NCI-H1930 (cell line): ENCODE results near the gene CCDC30.
"Not testable (repeated sequence)": the region's sequence is repeated elsewhere in the genome, so short reads cannot be mapped to it uniquely, and the experiment has no call there.

Source experiments
- DNase-seq, 2 experiments: peaks; one replicate each; lab custom pipeline; 2025; lab: John Stamatoyannopoulos, UW

The CCDC30 gene

GRCh38 chr1:42529724-42530181 is 66.7 kb downstream of the CCDC30 start:
- no peak for DNase-seq

DNA sequence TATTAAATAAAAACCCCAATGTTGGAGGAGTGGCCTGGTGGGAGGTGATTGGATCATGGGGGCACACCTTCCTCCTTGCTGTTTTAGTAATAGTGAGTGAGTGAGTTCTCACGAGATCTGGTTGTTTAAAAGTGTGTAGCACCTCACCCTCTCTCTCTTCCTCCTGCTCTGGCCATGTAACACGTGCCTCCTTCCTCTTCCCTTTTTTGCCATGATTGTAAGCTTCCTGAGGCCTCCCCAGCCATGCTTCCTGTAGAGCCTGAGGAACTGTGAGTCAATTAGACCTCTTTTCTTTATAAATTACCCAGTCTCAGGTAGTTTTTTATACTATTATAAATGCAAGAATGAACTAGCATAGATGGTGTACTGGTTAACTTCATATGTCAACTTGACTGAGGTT is 68.0 kb downstream of the CCDC30 start:
- no peak for DNase-seq

GRCh38 chr1:42533101-42533863 is 70.2 kb downstream of the CCDC30 start:
- DNase-seq: no peak

DNA sequence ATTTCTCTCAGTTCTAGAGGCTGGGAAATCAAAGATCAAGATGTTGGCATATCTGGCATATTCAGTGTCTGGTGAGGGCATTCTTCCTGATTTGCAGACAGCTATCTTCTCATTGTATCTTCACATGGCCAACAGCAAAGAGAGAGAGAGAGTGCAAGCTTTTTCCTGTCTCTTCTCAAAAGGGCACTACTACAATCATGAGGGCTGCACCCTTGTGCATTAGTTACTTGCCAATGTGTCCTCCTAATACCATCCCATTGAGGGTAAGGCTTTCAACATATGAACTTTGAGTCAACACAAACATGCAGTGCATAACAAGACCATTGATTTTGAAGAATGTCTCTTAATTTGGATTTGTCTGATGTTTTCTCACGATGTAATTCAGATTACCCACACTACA is 78.0 kb downstream of the CCDC30 start:
- no peak for DNase-seq

DNA sequence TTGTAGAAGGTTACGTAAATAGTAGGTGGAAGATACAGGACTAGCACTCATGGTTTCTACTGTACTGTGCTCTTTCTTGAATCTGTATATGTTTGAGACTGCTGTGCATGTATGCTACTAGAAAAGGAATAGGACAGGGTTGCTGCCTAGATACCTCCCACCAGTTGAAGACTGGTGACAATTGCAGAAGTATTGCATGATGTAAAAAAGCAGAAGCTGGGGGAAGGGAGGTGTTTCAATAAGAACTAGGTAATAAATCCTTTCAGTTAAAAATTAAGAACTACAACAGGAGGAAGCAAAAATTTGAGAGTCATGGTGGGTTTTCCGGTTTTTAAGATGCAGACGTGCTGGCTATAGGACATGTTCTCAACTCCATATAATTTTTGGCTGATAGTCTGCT is 88.1 kb downstream of the CCDC30 start:
- DNase-seq: no peak

GRCh38 chr1:42551590-42551989 is 88.5 kb downstream of the CCDC30 start:
- no peak for DNase-seq

- DNase-seq: no peak
Observed at GRCh38 chr1:42552636-42553035, 89.5 kb downstream of the CCDC30 start.

- no peak for DNase-seq
Observed at GRCh38 chr1:42557230-42557851, 94.3 kb downstream of the CCDC30 start.

DNA sequence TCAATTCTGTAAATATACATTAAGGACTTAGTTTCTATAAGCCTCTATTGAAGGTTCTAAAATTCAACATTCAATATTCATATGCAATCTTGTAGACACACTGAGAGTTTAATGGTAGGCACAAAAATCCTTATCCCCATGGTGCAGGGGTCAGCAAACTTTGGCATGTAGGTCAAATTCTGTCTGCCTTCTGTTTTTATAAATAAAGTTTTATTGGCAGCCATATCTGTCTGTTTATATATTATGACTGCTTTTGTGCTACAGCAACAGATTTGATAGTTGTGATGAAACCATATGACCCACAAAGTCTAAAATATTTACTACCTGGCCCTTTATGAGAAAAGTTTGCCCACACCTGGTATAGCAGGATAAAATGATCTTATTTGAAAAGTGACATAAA is 104.0 kb downstream of the CCDC30 start:
- no peak for DNase-seq

- DNase-seq: no peak
Observed at GRCh38 chr1:42576935-42577334, 113.8 kb downstream of the CCDC30 start.

GRCh38 chr1:42586016-42586415 is 122.9 kb downstream of the CCDC30 start:
- no peak for DNase-seq

DNA sequence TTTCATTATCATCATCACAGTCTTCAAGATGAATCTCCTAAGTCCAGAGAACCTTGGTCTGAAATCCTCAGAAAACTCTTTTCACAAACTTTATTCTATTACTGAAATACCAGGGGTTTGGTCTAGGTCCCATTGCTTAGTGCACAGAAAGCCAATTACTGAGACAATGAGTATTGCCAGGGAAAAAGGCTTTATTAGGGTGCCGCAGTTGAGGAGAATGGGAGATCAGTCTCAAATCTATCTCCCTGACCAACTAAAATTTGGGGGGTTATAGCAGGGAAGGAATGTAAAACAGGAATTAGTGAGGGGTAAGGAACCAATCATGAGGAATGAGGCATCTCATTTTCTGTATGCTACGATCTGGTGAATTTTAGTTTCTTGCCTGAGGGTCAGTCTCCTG is 124.7 kb downstream of the CCDC30 start:
- DNase-seq: no peak

GRCh38 chr1:42592811-42593210 is 129.7 kb downstream of the CCDC30 start:
- no peak for DNase-seq

- no peak for DNase-seq
Observed at GRCh38 chr1:42593486-42594100, 130.5 kb downstream of the CCDC30 start.

DNA sequence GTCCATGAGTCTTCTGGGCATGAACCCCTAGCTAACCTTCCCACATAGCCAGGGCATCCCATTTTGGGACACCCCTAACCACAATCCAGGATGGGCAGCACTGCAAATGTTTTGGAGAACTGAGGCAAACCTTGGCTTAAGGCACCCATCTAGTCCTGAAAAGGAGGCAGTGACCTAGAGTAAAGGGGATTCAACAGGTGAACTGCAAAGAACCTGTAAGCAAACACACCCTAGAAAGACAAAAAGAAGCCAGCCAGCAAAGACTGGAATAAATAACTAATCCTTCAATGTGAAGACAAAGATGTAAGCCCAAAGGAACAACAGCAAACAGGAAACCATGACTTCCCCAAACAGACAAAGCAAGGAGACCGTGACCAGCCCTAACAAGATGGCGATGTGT is 138.4 kb downstream of the CCDC30 start:
- DNase-seq: no peak

DNA sequence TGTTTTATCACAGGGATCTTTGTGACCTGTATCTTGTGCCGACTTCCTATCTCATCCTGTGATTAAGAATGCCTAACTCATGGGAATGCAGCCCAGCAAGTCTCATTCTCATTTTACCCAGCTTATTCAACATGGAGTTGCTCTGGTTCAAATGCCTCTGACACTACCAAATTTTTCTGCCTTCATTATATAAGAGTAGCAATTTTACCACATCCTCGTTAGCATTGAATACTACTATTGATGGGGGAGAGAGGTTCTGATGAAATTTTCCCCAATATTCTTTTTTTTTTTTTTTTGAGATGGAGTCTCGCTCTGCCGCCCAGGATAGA is 150.7 kb downstream of the CCDC30 start:
- no peak for DNase-seq

- no peak for DNase-seq
Observed at GRCh38 chr1:42618866-42619265, 155.8 kb downstream of the CCDC30 start.

GRCh38 chr1:42620307-42620706 is 157.2 kb downstream of the CCDC30 start:
- no peak for DNase-seq

DNA sequence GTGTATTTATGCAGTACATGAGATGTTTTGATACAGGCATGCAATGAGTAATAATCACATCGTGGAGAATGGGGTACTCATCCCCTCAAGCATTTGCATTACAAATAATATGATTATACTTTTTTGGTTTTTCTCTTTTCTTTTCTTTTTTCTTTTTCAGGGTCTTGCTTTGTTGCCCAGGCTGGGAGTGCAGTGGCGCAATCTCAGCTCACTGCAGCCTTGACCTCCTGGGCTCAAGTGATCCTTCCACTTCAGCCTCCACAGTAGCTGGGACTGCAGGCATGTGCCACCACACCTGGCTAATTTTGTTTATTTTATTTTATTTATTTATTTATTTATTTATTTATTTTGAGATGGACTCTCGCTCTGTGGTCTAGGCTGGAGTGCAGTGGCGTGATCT is 158.1 kb downstream of the CCDC30 start:
- not testable (repeated sequence) for DNase-seq

DNA sequence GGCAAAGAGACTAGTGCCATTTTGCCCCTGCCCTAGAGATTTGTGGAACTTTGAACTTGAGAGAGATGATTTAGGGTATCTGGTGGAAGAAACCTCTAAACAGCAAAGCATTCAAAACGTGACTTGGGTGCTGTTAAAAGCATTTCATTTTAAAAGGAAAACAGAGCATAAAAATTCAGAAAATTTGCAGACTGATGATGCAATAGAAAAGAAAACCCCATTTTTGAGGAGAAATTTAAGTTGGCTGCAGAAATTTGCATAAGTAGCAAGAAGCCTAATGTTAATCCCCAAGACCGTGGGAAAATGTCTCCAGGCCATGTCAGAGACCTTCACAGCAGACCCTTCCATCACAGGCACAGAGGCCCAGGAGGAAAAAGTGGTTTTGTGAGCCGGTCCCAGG is 164.1 kb downstream of the CCDC30 start:
- not testable (repeated sequence) for DNase-seq

GRCh38 chr1:42639116-42639515 is 176.0 kb downstream of the CCDC30 start:
- no peak for DNase-seq

- DNase-seq: no peak
Observed at GRCh38 chr1:42646056-42646455, 183.0 kb downstream of the CCDC30 start.

GRCh38 chr1:42657201-42657600 is 194.1 kb downstream of the CCDC30 start:
- no peak for DNase-seq
